Epidermal melanocyte (primary cell): ENCODE measurements around the gene PSD4.

Experiments
- DNase-seq: peaks from one replicate; pipeline ENCODE4 v3.0.0; 2011; ENCODE audit warnings: low spot score; ENCODE audit not compliant: insufficient read length

Gene PSD4

GRCh38 chr2:113237604-113238160 lies 63.9 kb downstream of the PSD4 start:
- no peak for DNase-seq

- DNase-seq: no peak
Measured at GRCh38 chr2:113238871-113239839, 65.4 kb downstream of the PSD4 start.

GRCh38 chr2:113240150-113240914 lies 66.6 kb downstream of the PSD4 start:
- DNase-seq: peak; percentile 99

- peak; percentile 72 for DNase-seq
Measured at GRCh38 chr2:113240915-113241911, 67.4 kb downstream of the PSD4 start.

- DNase-seq: no peak
Measured at GRCh38 chr2:113242327-113242726, 68.6 kb downstream of the PSD4 start.

GRCh38 chr2:113245276-113245711 lies 71.5 kb downstream of the PSD4 start:
- DNase-seq: no peak

- DNase-seq: no peak
Measured at GRCh38 chr2:113246606-113247005, 72.8 kb downstream of the PSD4 start.

GRCh38 chr2:113248997-113249770 lies 75.4 kb downstream of the PSD4 start:
- peak; percentile 83 for DNase-seq

GRCh38 chr2:113251118-113251517 lies 77.3 kb downstream of the PSD4 start:
- DNase-seq: no peak

- DNase-seq: no peak
Measured at GRCh38 chr2:113252047-113252590, 78.3 kb downstream of the PSD4 start.

- DNase-seq: no peak
Measured at GRCh38 chr2:113253453-113253852, 79.7 kb downstream of the PSD4 start.

GRCh38 chr2:113255140-113256070 lies 81.6 kb downstream of the PSD4 start:
- DNase-seq: no peak

- DNase-seq: no peak
Measured at GRCh38 chr2:113257516-113258264, 83.9 kb downstream of the PSD4 start.

- DNase-seq: no peak
Measured at GRCh38 chr2:113258471-113259147, 84.8 kb downstream of the PSD4 start.
